ENCODE results near the gene ZNF155.

DNA sequence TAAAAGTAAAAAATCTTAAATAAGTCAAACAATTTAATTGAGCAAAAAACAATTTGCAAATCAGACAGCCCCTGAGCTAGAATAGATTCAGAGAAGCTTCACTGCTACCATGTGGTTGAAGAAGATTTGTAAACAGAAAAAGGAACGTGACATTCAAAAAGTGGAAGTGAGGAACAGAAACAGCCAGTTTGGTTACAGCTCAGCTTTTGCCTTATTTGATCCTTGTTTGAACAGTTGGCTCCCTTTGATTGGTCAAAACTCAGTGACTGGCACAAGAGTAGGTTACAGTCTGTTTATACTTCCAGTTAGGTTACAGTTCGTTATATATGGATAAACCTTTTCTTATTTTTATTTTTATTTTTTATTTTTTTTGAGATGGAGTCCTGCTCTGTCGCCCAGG lies 27.2 kb upstream of the ZNF155 start:
- TF ChIP-seq, protein P1, sequence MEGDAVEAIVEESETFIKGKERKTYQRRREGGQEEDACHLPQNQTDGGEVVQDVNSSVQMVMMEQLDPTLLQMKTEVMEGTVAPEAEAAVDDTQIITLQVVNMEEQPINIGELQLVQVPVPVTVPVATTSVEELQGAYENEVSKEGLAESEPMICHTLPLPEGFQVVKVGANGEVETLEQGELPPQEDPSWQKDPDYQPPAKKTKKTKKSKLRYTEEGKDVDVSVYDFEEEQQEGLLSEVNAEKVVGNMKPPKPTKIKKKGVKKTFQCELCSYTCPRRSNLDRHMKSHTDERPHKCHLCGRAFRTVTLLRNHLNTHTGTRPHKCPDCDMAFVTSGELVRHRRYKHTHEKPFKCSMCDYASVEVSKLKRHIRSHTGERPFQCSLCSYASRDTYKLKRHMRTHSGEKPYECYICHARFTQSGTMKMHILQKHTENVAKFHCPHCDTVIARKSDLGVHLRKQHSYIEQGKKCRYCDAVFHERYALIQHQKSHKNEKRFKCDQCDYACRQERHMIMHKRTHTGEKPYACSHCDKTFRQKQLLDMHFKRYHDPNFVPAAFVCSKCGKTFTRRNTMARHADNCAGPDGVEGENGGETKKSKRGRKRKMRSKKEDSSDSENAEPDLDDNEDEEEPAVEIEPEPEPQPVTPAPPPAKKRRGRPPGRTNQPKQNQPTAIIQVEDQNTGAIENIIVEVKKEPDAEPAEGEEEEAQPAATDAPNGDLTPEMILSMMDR (conservative IDR thresholded peaks at IDR 0.05 in 1 of 2, IDR thresholded peaks at IDR 0.05 in 1 of 2; ENCODE audit: low read depth in 1 of 2, low read length in 2 of 2), result no peak
- no peak for TF ChIP-seq EZH2 (IDR thresholded peaks at IDR 0.05; ENCODE audit: low read length, missing control alignments)

All from fibroblast of lung (primary cell).